Naive thymus-derived CD4-positive, alpha-beta T cell (primary cell): ENCODE measurements around the gene CD58. TPM values are rescaled to one million over a fixed set of nuclear protein-coding genes. Genes with fewer than 3 reads are reported as not detected.
A peak's percentile ranks its signal among the peaks of the same experiment; 100 is the strongest.
"Not testable (repeated sequence)": the region's sequence is repeated elsewhere in the genome, so short reads cannot be mapped to it uniquely, and the experiment has no call there.

Experiments used
- ATAC-seq: fragments of 150-1000 bp; cut with Tn5 transposase; 2 replicates; pipeline ENCODE4 v1.10.0; 2021; ENCODE audit warnings: mild to moderate bottlenecking, moderate library complexity
- CTCF ChIA-PET: fragments of 350-600 bp; sonication (Branson Sonifier 250); formaldehyde crosslinking; loops from one replicate; lab custom pipeline; 2021; ENCODE audit warnings: antibody characterized with exemption; lab: Charles Lee
- POLR2A ChIA-PET: fragments of 350-600 bp; sonication (Branson Sonifier 250); formaldehyde crosslinking; loops from one replicate; lab custom pipeline; 2021; ENCODE audit warnings: antibody characterized with exemption, inconsistent platforms; lab: Charles Lee
- DNase-seq, 9 donors: peaks; one replicate each; pipeline versions ENCODE4 v3.0.0 to v3.0.0-alpha.2; 2020 to 2022; ENCODE audit warnings: mixed read lengths in 1 of 9
- H3K27ac ChIP-seq: one replicate; pipeline ENCODE4 v1.7.0; 2013; ENCODE audit warnings: mild to moderate bottlenecking, low read depth, low read length, moderate library complexity
- H3K27me3 ChIP-seq, 2 donors: one replicate each; pipeline ENCODE4 v1.7.0; 2013; ENCODE audit warnings: low read length in 2 of 2, mild to moderate bottlenecking in 2 of 2, moderate library complexity in 2 of 2; ENCODE audit not compliant: control insufficient read depth in 2 of 2, insufficient read depth in 2 of 2
- H3K36me3 ChIP-seq, 3 experiments: 1 replicate in 2 of 3; 2 replicates in 1 of 3; pipeline ENCODE4 v1.7.0; 2013; ENCODE audit warnings: low read length in 3 of 3, mild to moderate bottlenecking in 3 of 3, moderate library complexity in 1 of 3; ENCODE audit not compliant: insufficient read depth in 3 of 3, control insufficient read depth in 2 of 3
- H3K4me1 ChIP-seq, 2 donors: one replicate each; pipeline ENCODE4 v1.7.0; 2013; ENCODE audit warnings: low read length in 2 of 2, mild to moderate bottlenecking in 2 of 2, moderate library complexity in 1 of 2; ENCODE audit not compliant: control insufficient read depth in 2 of 2, insufficient read depth in 2 of 2
- H3K4me3 ChIP-seq: 2 replicates; pipeline ENCODE4 v1.7.0; 2013; ENCODE audit warnings: mild to moderate bottlenecking, low read length
- H3K9me3 ChIP-seq, 3 experiments: 1 replicate in 2 of 3; 2 replicates in 1 of 3; pipeline ENCODE4 v1.7.0; 2013; ENCODE audit warnings: low read length in 3 of 3; ENCODE audit not compliant: control insufficient read depth in 2 of 3
- H3K27ac Mint-ChIP-seq, 9 donors: one replicate each; pipeline ENCODE4 v1.8.0; 2020 to 2022; ENCODE audit warnings: mixed read lengths in 9 of 9, mild to moderate bottlenecking in 8 of 9, moderate library complexity in 5 of 9, inconsistent platforms in 2 of 9
- H3K27me3 Mint-ChIP-seq, 5 donors: one replicate each; pipeline ENCODE4 v1.8.0; 2021 to 2022; ENCODE audit warnings: mixed read lengths in 5 of 5, mild to moderate bottlenecking in 1 of 5
- H3K36me3 Mint-ChIP-seq, 5 donors: one replicate each; pipeline ENCODE4 v1.8.0; 2020 to 2022; ENCODE audit warnings: mixed read lengths in 5 of 5, mild to moderate bottlenecking in 3 of 5, inconsistent platforms in 1 of 5
- H3K4me1 Mint-ChIP-seq, 7 donors: one replicate each; pipeline ENCODE4 v1.8.0; 2020 to 2022; ENCODE audit warnings: mixed read lengths in 7 of 7, mild to moderate bottlenecking in 3 of 7, inconsistent platforms in 1 of 7
- H3K4me3 Mint-ChIP-seq, 10 donors: one replicate each; pipeline ENCODE4 v1.8.0; 2020 to 2022; ENCODE audit warnings: mild to moderate bottlenecking in 10 of 10, mixed read lengths in 10 of 10, moderate library complexity in 6 of 10, inconsistent platforms in 2 of 10
- H3K9me3 Mint-ChIP-seq, 11 donors: one replicate each; pipeline ENCODE4 v1.8.0; 2020 to 2022; ENCODE audit warnings: mixed read lengths in 11 of 11, mild to moderate bottlenecking in 4 of 11, inconsistent platforms in 1 of 11, moderate library complexity in 1 of 11
- intact Hi-C, 2 donors: fragments of 100-400 bp; cut with micrococcal nuclease; formaldehyde crosslinking; loops; one replicate each; pipeline ENCODE4 v1.15.1; 2023
- polyA plus RNA-seq, 2 donors: library from polyadenylated mRNA; unstranded; fragments of 300-500 nt; fragmentation: Illumina TruSeq; gene quantifications; one replicate each; pipeline ENCODE4 v1.2.3, GENCODE V29; 2021
- total RNA-seq, 6 experiments: library from RNA in 5 of 6; stranded (reverse) in 5 of 6; gene quantifications; 1 replicate in 5 of 6; 2 replicates in 1 of 6; pipeline ENCODE4 v1.2.3 and lab custom pipeline; 2021 to 2026

The CD58 gene
- total and polyA plus RNA-seq, 7 experiments from 2014 or later: 1.3 to 35.0 (median 4.0) TPM

DNA sequence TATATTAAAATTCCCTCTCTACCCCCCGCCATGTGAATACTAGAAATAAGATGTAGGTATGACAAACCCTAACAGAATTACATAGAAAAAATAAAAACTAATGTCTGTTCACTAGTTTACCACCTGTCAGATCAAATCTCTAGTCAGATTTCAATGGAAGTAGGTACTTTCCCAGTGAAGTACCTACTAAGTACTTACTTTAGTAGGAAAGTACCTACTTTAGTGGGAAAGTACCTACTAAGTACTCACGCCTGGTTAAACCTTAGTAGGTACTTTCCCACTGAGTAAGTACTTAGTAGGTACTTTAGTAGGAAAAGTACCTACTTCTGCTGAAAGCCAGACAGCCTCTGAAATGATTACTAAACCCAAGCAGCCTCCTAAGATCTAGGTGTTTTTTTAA is 38.0 kb upstream of the CD58 start:
- H3K27ac ChIP-seq, H3K4me1 ChIP-seq, H3K36me3 Mint-ChIP-seq, ATAC-seq, H3K9me3 Mint-ChIP-seq, H3K4me3 ChIP-seq, H3K4me3 Mint-ChIP-seq, H3K27ac Mint-ChIP-seq, H3K36me3 ChIP-seq, POLR2A ChIA-PET, H3K27me3 ChIP-seq, DNase-seq, intact Hi-C loops, H3K9me3 ChIP-seq, CTCF ChIA-PET: not testable (repeated sequence)
- H3K4me1 Mint-ChIP-seq: peaks cover 0 to 18% (median 6%) of the 10 kb centered on the region in 7 donors
- H3K27me3 Mint-ChIP-seq: peaks cover 0 to 11% (median under 1%) of the 10 kb centered on the region in 5 donors

- H3K27ac Mint-ChIP-seq, H3K9me3 ChIP-seq, H3K36me3 Mint-ChIP-seq, H3K27me3 ChIP-seq, intact Hi-C loops, ATAC-seq, H3K27ac ChIP-seq, H3K4me1 ChIP-seq, H3K36me3 ChIP-seq, H3K4me3 Mint-ChIP-seq, H3K9me3 Mint-ChIP-seq, POLR2A ChIA-PET, H3K4me3 ChIP-seq, DNase-seq, CTCF ChIA-PET: not testable (repeated sequence)
- Mint-ChIP-seq H3K4me1 (peaks cover 0 to 18% (median 6%) of the 10 kb centered on the region in 7 donors), H3K27me3 (peaks cover 0 to 11% (median 2%) of the 10 kb centered on the region in 5 donors)
Observed at GRCh38 chr1:116608151-116608550, 37.3 kb upstream of the CD58 start.

DNA sequence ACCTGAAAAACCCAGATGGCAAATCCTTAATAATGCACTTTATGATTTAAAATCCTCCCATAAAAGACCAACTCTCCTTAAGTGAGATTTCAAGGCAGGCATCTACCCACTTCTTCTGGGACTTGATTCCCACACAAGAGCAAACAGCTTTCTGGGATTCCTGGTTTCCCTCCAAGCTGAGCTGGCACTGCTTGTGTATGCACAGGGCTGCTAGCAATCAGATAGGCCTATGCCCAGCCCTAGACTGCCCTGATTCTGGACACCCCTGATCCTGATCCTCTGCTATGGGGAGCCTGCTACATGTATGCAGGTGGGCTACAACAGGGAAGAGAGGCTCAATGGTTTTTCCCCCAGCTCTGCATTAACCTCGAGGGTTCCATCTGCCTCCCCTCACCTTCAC is 36.6 kb upstream of the CD58 start:
- ATAC-seq, CTCF ChIA-PET, H3K27ac Mint-ChIP-seq: not testable (repeated sequence)

GRCh38 chr1:116606067-116606466 is 35.2 kb upstream of the CD58 start:
- CTCF ChIA-PET: not testable (repeated sequence)

More for the DNA sequence above, 36.6 kb upstream of the CD58 start:
- H3K9me3 Mint-ChIP-seq, intact Hi-C loops, H3K4me3 Mint-ChIP-seq, H3K27me3 ChIP-seq, H3K27ac ChIP-seq, POLR2A ChIA-PET, H3K9me3 ChIP-seq, H3K4me3 ChIP-seq, H3K4me1 ChIP-seq, H3K36me3 Mint-ChIP-seq, DNase-seq, H3K36me3 ChIP-seq: not testable (repeated sequence)
- Mint-ChIP-seq H3K4me1 (peaks cover 0 to 18% (median 6%) of the 10 kb centered on the region in 7 donors), H3K27me3 (peaks cover 0 to 11% (median 2%) of the 10 kb centered on the region in 5 donors)

DNA sequence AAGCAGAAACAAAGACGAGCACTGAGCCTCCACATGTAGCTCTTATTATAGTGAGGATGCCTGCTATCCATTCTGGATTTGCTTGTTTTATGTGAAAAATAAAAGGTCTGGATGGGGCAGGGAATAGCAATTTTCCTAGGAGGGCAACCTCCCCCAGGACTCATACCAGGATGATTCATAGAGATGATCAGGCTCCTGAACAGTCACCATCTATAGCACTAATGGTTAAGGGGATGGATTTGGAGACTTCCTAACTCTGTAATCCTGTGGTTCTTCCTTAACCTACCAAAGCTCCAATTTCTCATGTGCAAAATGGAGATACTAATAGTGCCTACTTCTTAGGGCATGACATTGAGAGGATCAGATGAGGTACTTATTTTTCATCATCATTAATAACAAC is 34.5 kb upstream of the CD58 start:
- Mint-ChIP-seq H3K36me3 (no peaks in the 10 kb centered on the region), H3K27me3 (peaks cover 0 to 4% (median 0%) of the 10 kb centered on the region in 5 donors)
- H3K4me1 ChIP-seq: no peaks in the 10 kb centered on the region

More at GRCh38 chr1:116606067-116606466, 35.2 kb upstream of the CD58 start:
- DNase-seq, H3K9me3 Mint-ChIP-seq, H3K4me3 ChIP-seq, H3K27ac Mint-ChIP-seq, H3K27me3 Mint-ChIP-seq, H3K27me3 ChIP-seq, H3K36me3 Mint-ChIP-seq, POLR2A ChIA-PET, intact Hi-C loops, H3K27ac ChIP-seq, H3K9me3 ChIP-seq, H3K36me3 ChIP-seq, H3K4me3 Mint-ChIP-seq, H3K4me1 ChIP-seq: not testable (repeated sequence)
- peak; percentile 90 for ATAC-seq
- peaks cover 0 to 18% (median 8%) of the 10 kb centered on the region in 7 donors for H3K4me1 Mint-ChIP-seq

GRCh38 chr1:116604408-116604807 is 33.6 kb upstream of the CD58 start:
- H3K9me3 ChIP-seq, H3K27ac ChIP-seq, H3K4me1 ChIP-seq, DNase-seq, CTCF ChIA-PET, H3K9me3 Mint-ChIP-seq, H3K4me3 Mint-ChIP-seq, POLR2A ChIA-PET, H3K4me3 ChIP-seq, intact Hi-C loops, H3K27me3 ChIP-seq, ATAC-seq, H3K27me3 Mint-ChIP-seq, H3K36me3 Mint-ChIP-seq, H3K36me3 ChIP-seq, H3K27ac Mint-ChIP-seq: not testable (repeated sequence)
- peaks cover 0 to 10% (median 6%) of the 10 kb centered on the region in 7 donors for H3K4me1 Mint-ChIP-seq

More for the DNA sequence above, 34.5 kb upstream of the CD58 start:
- Histone ChIP-seq H3K27me3 (no peaks in the 10 kb centered on the region), H3K9me3 (no peaks in the 10 kb centered on the region), H3K4me3 (no peak overlapping the region), H3K36me3 (no peaks in the 10 kb centered on the region), H3K27ac (no peak overlapping the region)
- ChIA-PET CTCF (no interaction called here), POLR2A (no interaction called here)
- peaks cover 0 to 15% (median 8%) of the 10 kb centered on the region in 7 donors for H3K4me1 Mint-ChIP-seq
- no peak for DNase-seq
- intact Hi-C loops: no loop called here
- no peak overlapping the region for H3K27ac Mint-ChIP-seq
- no peaks in the 10 kb centered on the region for H3K9me3 Mint-ChIP-seq
- ATAC-seq: no peak
- no peak overlapping the region for H3K4me3 Mint-ChIP-seq

DNA sequence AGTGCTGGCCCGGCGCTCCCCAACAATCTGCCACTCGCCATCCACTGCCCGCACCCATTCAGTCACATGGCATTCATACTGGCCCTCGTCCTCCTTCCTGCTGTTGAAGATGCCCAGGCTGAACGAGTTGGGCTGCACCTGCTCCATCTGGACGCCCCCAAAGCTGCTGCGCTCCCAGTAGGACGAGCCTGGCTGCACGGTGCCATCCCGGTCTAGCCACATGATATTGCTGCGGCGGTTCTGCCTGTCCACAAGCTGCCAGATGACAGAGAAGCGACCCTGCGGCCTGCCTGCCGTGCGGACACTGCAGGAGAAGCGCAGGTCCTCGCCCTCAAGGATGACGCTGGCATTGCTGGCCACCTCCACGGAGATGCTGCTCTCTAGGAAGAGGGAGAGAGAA is 32.8 kb upstream of the CD58 start:
- H3K4me1 ChIP-seq, H3K4me3 Mint-ChIP-seq, H3K36me3 Mint-ChIP-seq, H3K27ac Mint-ChIP-seq, H3K4me3 ChIP-seq, H3K27me3 ChIP-seq, intact Hi-C loops, H3K9me3 Mint-ChIP-seq, H3K27me3 Mint-ChIP-seq, H3K36me3 ChIP-seq, ATAC-seq, DNase-seq, POLR2A ChIA-PET, H3K27ac ChIP-seq, H3K9me3 ChIP-seq, CTCF ChIA-PET: not testable (repeated sequence)
- H3K4me1 Mint-ChIP-seq: peaks cover 0 to 10% (median 6%) of the 10 kb centered on the region in 7 donors
